Body of pancreas (tissue), 4 donors: Measurements from ENCODE around the gene SOX6.

Source experiments
- CTCF ChIP-seq, 7 experiments: fragments of 450-650 bp in 4 of 7; fragments of 200-600 bp in 3 of 7; sonication (generic) in 3 of 7; IDR thresholded peaks; one replicate each; pipeline ENCODE4 v1.5.1; 2016 to 2019; ENCODE audit warnings: antibody characterized with exemption in 7 of 7
- POLR2A ChIP-seq, 3 donors: fragments of 450-650 bp; IDR thresholded peaks; one replicate each; pipeline ENCODE4 v1.6.1; 2016; ENCODE audit warnings: antibody characterized with exemption in 3 of 3, mild to moderate bottlenecking in 2 of 3

DNA sequence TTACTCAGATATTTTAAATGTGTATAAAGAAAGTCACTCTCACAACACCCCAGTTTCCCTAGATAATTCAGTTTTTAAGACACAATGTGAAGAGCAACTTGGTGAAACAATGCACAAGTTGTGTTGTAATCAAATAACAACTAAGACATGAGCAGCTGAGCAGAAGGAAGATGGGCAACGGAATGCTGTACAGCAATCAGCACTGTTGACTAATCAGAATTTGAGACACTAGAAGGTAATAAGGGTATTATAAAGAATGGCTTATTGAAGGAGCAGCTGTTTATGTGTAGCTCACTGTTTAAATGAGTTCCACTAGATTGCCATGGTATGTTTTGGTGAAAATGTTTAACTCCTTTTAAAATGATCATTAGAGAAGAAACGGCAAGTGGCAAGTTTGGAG is 60.1 kb downstream of the SOX6 start:
- TF ChIP-seq CTCF (IDR thresholded peaks at IDR 0.05), result no peak
- no peak for TF ChIP-seq POLR2A (IDR thresholded peaks at IDR 0.05)
